Large intestine (tissue), 3 donors: ENCODE results near the gene DCAF5. TPM values are rescaled to one million over a fixed set of nuclear protein-coding genes. Genes with fewer than 3 reads are reported as not detected.
"Not testable (repeated sequence)": the region's sequence is repeated elsewhere in the genome, so short reads cannot be mapped to it uniquely, and the experiment has no call there.

Experiments
- DNase-seq, 2 donors: peaks; one replicate each; pipeline versions ENCODE4 v3.0.0 to v3.0.0-alpha.2; 2013
- H3K27ac ChIP-seq: one replicate; pipeline ENCODE4 v1.5.1; 2013; ENCODE audit warnings: low read length
- H3K27me3 ChIP-seq: 2 replicates; pipeline ENCODE4 v1.6.1; 2013; ENCODE audit warnings: low read length; ENCODE audit not compliant: control insufficient read depth, insufficient read depth
- H3K36me3 ChIP-seq: 2 replicates; pipeline ENCODE4 v1.6.1; 2013; ENCODE audit warnings: low read length; ENCODE audit not compliant: control insufficient read depth, insufficient read depth
- H3K4me1 ChIP-seq: one replicate; pipeline ENCODE4 v1.6.1; 2013; ENCODE audit warnings: low read length; ENCODE audit not compliant: control insufficient read depth, insufficient read depth
- H3K4me3 ChIP-seq: one replicate; pipeline ENCODE4 v1.5.1; 2013; ENCODE audit warnings: low read length
- H3K9me3 ChIP-seq: one replicate; pipeline ENCODE4 v1.6.1; 2013; ENCODE audit warnings: mild to moderate bottlenecking, low read depth, low read length, moderate library complexity; ENCODE audit not compliant: control insufficient read depth
- WGBS: methylation state at CpG from one replicate; pipeline ENCODE4 v1.1.5; 2013; ENCODE audit warnings: low lambda C conversion rate; ENCODE audit not compliant: insufficient coverage; 5-methylcytosine and 5-hydroxymethylcytosine counted together
- polyA plus RNA-seq: library from polyadenylated mRNA; unstranded; fragments of 120-200 nt; gene quantifications from one replicate; pipeline ENCODE4 v1.2.1, GENCODE V29; 2013

The DCAF5 gene
- polyA plus RNA-seq, 1 donor = 46.0 TPM

DNA sequence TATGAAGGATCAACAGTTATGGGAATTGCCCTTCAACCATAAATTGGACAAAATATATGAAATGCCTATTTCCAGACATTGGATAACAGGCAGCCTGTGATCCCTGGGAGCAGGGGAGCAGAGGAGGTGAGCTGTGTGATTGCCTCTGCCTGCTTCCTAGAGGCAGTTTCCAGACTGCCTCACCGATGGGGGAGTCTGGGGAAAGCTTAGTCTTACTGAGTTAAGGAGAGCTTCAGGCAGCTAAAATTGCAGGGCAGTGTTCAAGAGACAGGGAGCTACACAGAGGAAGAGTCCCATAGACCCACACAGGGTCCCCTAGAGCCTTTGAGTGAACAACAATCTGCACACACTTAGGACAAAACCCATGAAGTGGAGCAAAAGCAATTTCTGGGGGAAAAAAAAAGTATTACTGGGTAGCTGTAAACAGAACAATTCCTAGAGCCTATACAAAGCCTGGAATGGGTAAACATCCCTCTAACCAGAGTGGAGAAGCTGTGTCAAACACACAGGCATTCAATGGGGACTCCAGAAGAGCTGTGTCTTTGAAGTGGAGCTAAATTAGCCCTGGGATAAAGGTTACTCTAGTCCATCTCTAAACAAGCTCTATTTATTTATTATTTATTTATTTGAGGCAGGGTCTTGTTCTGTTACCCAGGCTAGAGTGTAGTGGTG, 125.5 kb downstream of the DCAF5 start:
- Histone ChIP-seq H3K9me3 (no peaks in the 10 kb centered on the region), H3K4me1 (no peaks in the 10 kb centered on the region), H3K36me3 (no peaks in the 10 kb centered on the region), H3K27me3 (no peaks in the 10 kb centered on the region), H3K4me3 (no peak overlapping the region), H3K27ac (no peak overlapping the region)
- no CpG with 5 or more reads among the region's 1 CpG for WGBS
- DNase-seq = no peak

DNA sequence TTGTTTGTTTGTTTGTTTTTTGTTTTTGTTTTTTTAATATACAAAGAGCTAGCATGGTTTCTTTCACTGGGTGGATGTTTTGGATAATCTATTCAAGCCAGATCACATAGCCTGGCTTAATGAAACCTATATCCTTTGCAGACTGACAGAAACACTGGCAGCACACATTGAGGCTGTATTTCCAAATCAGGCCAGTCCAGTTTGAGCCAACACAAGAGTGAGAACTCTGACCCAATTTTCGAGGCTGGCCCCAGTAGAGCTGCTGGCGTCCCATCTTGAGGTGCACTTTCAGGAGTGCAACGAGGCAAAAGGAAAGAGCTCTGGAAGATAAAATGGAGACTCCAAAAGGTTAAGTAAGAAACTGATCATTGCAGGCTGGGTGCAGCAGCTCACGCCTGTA, 129.9 kb downstream of the DCAF5 start:
- Histone ChIP-seq H3K36me3 (no peaks in the 10 kb centered on the region), H3K4me3 (no peak overlapping the region), H3K27me3 (no peaks in the 10 kb centered on the region), H3K9me3 (no peaks in the 10 kb centered on the region), H3K27ac (no peak overlapping the region), H3K4me1 (no peaks in the 10 kb centered on the region)
- no peak for DNase-seq
- WGBS = no CpG with 5 or more reads among the region's 4 CpGs

DNA sequence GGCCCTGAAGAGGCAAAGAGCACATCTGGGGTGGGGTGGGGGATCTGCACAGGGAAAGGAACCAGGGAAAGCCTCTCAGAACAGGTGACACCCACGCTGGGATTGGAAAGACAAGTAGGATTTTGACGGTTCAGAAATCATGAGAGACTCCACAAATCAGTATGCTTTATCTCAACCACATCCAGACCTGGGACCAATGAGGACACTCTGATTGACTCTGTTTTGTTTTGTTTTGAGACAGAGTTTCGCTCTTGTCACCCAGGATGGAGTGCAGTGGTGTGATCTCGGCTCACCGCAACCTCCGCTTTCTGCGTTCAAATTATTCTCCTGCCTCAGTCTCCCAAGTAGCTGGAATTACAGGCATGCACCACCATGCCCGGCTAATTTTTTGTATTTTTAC, 130.8 kb downstream of the DCAF5 start:
- not testable (repeated sequence) for H3K4me1 ChIP-seq
- 100% methylated on average over 1 of the region's 8 CpGs for WGBS

DNA sequence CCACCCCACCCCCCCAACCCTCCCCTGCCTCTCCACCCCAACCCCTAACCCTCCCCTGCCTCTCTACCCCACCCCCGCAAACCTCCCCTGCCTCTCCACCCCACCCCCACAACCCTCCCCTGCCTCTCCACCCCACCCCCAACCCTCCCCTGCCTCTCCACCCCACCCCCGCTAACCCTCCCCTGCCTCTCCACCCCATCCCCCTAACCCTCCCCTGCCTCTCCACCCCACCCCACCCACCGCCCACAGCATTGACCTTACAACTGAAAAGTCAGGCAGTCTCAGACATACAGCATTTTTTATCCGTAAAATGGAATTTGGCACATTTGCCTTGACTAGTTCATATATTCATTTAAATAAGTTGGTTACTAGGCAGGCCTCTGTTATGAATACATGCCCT, 135.2 kb downstream of the DCAF5 start:
- no peaks in the 10 kb centered on the region for H3K9me3 ChIP-seq
- H3K27me3 ChIP-seq = no peaks in the 10 kb centered on the region
- no peak for DNase-seq
- H3K27ac ChIP-seq = no peak overlapping the region
- no peaks in the 10 kb centered on the region for H3K36me3 ChIP-seq
- no peak overlapping the region for H3K4me3 ChIP-seq
- peaks cover 15% of the 10 kb centered on the region for H3K4me1 ChIP-seq
- WGBS = no CpG with 5 or more reads among the region's 4 CpGs

More for the DNA sequence above, 130.8 kb downstream of the DCAF5 start:
- not testable (repeated sequence) for H3K27me3 ChIP-seq, DNase-seq, H3K27ac ChIP-seq, H3K36me3 ChIP-seq, H3K9me3 ChIP-seq, H3K4me3 ChIP-seq

DNA sequence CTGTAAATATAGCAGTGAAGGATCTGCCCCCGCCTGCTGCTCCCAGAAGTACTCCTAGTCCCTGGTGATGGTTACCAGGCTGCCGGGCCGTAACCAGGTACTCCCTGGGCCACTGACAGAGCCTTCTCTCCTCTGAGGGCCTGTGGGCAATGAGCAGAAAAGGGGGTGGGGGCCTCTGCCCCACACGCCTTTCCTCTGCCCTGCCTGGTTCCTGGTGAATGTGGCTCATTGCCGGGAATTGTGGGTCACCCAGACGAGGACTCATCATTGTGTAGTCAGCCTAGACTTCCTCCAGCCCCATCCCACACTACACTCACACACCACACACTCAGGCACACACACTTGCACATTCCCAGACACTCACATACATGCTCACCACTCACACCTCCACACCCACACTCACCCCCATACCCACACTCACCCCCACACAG, 138.1 kb downstream of the DCAF5 start:
- Histone ChIP-seq H3K4me1 (peaks cover 15% of the 10 kb centered on the region), H3K36me3 (no peaks in the 10 kb centered on the region), H3K27ac (peak overlapping the region; percentile 63), H3K9me3 (no peaks in the 10 kb centered on the region), H3K4me3 (no peak overlapping the region), H3K27me3 (no peaks in the 10 kb centered on the region)
- no peak for DNase-seq
- WGBS = no CpG with 5 or more reads among the region's 6 CpGs

DNA sequence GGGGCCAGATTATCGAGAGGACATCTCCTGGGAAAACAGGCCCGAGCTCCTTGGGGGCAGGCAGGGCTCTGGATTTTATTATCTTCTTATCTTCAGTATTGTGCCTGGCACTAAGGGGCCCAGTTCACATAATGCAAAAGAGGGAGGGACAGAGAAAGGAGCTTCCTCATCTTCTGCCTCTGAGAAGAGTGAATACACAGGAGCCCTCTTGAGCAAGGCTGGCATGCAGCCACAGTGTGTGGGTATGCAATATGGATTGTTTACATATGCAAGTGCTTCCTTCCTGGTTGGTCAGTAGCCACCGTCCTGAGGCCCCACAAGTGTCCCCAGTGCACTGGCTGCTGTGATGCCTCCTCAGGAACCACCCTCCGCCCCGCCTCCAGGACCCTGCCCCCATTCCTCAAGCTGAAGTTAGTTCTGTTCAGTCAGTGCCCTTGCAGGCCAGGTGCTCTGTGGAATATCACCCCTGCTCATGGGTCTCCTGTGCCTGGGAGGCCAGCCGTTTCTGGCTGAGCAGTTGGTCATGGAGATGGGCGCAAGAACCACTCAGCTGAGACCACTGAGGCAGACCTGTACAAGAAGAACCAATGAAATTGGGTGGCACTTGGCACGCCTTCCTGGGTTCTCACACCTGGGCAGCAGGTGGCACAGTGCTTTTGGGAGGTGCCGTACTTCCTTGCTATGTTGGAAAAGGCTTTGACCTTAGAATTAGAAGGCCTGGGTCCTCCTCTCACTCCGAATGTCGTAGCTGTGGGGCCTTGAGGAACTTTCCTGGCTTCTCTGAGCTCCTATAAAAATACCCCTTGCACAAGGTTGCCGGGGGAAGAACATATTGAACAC, 138.8 kb downstream of the DCAF5 start:
- Histone ChIP-seq H3K36me3 (no peaks in the 10 kb centered on the region), H3K4me1 (peaks cover 15% of the 10 kb centered on the region), H3K27ac (peak overlapping the region; percentile 63), H3K27me3 (no peaks in the 10 kb centered on the region), H3K4me3 (no peak overlapping the region), H3K9me3 (no peaks in the 10 kb centered on the region)
- WGBS = no CpG with 5 or more reads among the region's 12 CpGs
- peak; percentile 86 to 91 for DNase-seq

GRCh38 chr14:69012256-69012953, 140.5 kb downstream of the DCAF5 start:
- H3K4me1 ChIP-seq = peaks cover 15% of the 10 kb centered on the region
- H3K4me3 ChIP-seq = no peak overlapping the region
- DNase-seq = no peak
- H3K27me3 ChIP-seq = no peaks in the 10 kb centered on the region
- H3K9me3 ChIP-seq = no peaks in the 10 kb centered on the region
- H3K36me3 ChIP-seq = no peaks in the 10 kb centered on the region
- WGBS = no CpG with 5 or more reads among the region's 5 CpGs
- no peak overlapping the region for H3K27ac ChIP-seq

DNA sequence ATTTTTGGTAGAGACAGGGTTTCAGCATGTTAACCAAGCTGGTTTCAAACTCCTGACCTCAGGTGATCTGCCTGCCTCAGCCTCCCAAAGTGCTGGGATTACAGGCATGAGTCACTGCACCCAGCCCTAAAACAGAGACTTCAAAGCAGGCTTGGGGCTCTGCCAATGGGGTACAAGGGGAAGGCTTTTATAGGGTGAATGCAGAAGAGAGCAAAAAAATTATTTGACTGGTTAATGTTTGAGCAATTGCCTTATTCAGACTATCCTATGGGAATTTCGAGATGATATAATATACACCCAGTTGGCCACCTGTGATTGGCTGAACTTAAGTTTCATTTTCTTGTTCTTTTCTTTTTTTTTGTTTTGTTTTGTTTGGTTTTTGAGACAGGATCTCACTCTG, 142.3 kb downstream of the DCAF5 start:
- DNase-seq = no peak
- no CpG with 5 or more reads among the region's 1 CpG for WGBS
- H3K27me3 ChIP-seq = no peaks in the 10 kb centered on the region
- no peak overlapping the region for H3K4me3 ChIP-seq
- H3K9me3 ChIP-seq = no peaks in the 10 kb centered on the region
- no peaks in the 10 kb centered on the region for H3K36me3 ChIP-seq
- H3K27ac ChIP-seq = no peak overlapping the region
- peaks cover 15% of the 10 kb centered on the region for H3K4me1 ChIP-seq

- Histone ChIP-seq H3K36me3 (no peaks in the 10 kb centered on the region), H3K4me1 (peaks cover under 1% of the 10 kb centered on the region), H3K27me3 (no peaks in the 10 kb centered on the region), H3K27ac (peak overlapping the region; percentile 48), H3K9me3 (no peaks in the 10 kb centered on the region), H3K4me3 (no peak overlapping the region)
- DNase-seq = peak in 1 of 2 donors; percentile 17
- 60% methylated on average over 1 of the region's 1 CpG for WGBS
Measured at GRCh38 chr14:69008421-69008884, 144.5 kb downstream of the DCAF5 start.

- Histone ChIP-seq H3K27ac (no peak overlapping the region), H3K27me3 (no peaks in the 10 kb centered on the region), H3K36me3 (no peaks in the 10 kb centered on the region), H3K4me1 (no peaks in the 10 kb centered on the region), H3K4me3 (no peak overlapping the region), H3K9me3 (no peaks in the 10 kb centered on the region)
- no peak for DNase-seq
- no CpG with 5 or more reads among the region's 5 CpGs for WGBS
Measured at GRCh38 chr14:69006346-69006745, 146.6 kb downstream of the DCAF5 start.
